Measurements from ENCODE around the gene CCNC.
"Not testable (repeated sequence)": the region's sequence is repeated elsewhere in the genome, so short reads cannot be mapped to it uniquely, and the experiment has no call there.

The CCNC gene

GRCh38 chr6:99602520-99603420 is 34.3 kb upstream of the CCNC start:
- no peak for DNase-seq

- DNase-seq = not testable (repeated sequence)
These were observed 26.2 kb upstream of the CCNC start for GRCh38 chr6:99594696-99595095.

DNA sequence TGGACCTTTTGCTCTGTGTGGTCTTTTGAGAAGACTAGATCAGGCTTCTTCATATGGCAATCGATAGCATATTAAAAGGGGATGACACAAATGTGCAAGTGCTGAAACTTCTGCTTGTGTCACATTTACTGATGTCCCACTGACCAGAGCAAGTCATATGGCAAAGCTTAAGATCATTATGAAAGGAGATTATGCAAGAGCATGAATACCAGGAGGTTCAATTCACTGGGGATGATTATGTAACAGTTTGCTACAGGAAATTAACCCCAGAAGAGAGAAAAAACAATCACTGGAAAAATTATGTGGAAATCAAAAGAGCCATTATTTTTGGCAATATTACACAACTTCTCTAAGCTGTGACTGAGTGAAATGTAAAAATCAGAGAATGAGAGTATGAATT is 24.4 kb upstream of the CCNC start:
- DNase-seq = no peak

- DNase-seq = no peak
These were observed 23.4 kb upstream of the CCNC start for GRCh38 chr6:99591673-99592364.

GRCh38 chr6:99590728-99591672 is 22.5 kb upstream of the CCNC start:
- DNase-seq = no peak

DNA sequence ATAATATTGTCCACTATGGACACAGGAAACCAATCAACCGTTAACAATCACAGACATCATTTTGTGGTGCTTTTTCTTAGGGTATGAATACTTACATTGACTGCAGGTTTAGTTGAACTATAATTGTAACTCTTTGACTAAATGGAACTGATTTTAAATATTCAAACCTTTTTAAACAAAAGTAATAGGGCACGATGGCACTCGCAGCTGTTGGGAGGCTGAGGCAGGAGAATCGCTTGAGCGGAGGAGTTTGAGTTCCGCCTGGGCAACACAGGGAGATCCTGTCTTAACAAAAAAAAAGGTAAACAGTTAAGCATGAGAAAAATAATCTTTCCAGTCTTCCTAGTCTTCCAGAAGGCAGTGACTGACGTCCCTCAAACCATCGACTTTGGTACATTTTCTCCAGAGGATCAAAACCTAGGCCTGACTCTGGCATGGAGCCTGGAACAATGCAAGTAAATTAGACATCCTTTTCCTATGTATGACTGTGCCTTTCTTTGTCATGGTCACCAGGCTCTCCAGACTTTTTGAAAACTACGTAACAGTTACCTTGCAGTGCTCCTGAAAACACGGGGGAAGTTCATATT is 21.5 kb upstream of the CCNC start:
- DNase-seq = no peak

DNA sequence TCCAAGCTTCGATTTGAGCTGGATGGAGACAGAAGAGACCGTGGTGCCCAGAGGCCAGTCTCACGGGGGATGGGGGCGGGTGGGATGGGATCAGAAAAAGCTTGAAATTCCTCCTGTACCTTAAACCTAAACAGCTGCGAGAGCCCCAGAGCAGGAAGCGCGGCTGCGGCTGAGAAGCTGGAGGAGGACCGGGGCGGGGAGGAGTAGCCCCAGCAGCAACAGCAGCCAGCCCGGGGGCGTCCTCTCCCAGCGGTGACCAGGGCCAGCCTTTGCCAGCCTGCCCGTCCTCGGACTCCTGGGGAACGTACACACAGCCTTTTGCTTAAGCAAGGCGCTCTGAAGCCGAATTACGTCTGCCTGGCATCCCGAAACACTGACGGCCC is 20.8 kb upstream of the CCNC start:
- no peak for DNase-seq

- peak; percentile 56 for DNase-seq
These were observed 20.3 kb upstream of the CCNC start for GRCh38 chr6:99588618-99589289.

DNA sequence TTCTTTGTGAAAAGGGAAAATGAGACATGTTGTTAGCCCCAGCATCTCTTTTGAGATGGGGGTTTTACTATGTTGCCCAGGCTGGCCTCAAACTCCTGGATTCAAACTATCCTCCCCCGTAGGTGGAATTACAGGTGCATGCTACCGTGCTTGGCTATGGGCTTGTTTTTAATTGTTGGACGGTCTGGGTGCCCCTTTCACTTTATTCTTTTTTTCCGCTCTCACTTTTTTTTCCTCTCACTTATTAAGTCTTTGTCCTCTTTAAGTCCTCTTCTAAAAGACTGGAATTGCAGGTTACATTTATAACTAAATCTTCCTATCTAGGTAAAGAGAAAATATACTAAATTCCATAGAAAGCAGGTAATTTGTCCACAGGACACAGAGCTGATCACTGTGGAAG is 19.3 kb upstream of the CCNC start:
- DNase-seq = no peak

DNA sequence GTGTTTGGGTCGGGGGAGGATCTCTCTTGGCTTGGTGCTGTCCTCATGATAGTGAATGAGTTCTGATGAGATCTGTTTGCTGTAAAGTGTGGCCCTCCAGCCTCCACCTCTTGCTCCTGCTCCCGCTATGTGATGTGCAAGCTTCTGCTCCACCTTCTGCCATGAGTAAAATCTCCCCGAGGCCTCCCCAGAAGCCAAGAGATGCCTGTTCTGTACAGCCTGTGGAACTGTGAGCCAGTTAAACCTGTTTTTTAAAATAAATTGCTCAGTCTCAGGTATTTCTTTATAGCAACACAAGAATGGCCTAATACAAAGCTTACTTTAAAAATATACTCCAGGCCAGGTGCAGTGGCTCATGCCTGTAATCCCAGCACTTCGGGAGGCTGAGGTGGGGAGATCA is 11.3 kb upstream of the CCNC start:
- no peak for DNase-seq

- no peak for DNase-seq
These were observed 7.2 kb upstream of the CCNC start for GRCh38 chr6:99575544-99576227.

GRCh38 chr6:99573980-99574617 is 5.6 kb upstream of the CCNC start:
- DNase-seq = no peak

DNA sequence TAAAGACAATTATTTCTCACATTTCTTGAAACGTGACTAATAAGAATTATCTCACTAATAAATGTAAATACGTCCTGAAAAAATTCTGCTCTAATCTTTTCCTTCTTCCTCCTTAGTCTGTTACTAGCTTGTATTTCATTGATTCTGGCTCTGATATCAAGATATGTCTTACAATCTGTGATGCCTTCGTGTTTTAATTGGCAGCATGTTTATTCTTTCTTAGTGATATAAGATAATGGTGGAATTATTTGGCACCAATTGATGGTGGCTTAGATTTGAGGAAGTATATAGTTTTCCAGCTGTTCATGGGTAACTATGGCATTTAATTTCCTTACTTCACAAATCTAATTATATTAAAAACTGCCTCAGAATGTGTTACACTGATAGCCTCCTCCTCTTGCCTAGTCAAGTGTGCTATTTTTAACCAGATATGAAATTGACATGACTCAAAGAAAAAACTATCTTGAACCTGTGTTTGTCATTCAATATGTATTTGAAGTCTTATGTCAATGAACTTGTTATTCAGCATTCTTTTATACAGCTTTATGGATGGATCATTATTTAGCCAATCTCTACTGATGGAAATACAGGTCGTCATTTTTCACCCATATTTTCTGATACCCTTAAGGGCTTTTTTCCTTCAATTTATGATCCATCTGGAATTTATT is 5.3 kb downstream of the CCNC start:
- DNase-seq = no peak

DNA sequence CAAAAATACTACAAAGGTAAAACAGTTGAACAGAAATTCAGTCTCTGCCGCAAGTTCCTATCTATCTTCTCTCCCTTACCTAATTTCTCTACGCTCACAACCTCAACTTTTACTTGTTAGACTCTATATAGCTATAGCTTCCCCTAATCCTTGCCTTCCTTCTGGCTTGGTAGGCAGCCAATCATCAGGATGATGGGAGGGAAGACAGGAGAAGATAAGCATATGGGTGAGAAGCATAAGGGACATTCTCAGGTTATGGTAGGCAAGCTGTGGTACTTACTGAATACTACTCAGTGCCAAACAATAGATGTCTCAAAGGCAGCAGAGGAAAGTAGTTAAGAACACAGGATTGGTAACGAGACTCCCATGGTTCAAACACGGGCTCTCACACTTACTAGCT is 7.8 kb downstream of the CCNC start:
- DNase-seq = no peak

DNA sequence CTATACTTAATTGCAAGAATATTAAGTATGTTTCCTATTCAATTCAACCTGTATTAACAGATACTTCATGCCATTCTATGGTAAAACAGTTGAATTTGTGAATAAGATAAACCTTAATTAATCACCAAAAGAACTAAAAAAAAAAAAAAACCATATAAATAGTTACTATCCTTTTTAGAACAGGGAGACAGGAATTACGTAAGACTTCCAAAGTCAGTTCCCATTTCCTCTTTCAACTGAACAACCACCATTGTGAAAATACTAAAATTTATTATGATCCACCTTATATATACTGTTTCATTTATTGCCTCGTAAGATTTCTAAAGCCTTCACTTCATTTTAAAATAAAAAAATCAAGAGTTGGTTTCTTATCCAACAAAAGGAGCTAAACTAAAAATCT is 9.4 kb downstream of the CCNC start:
- DNase-seq = no peak

- DNase-seq = no peak
These were observed 14.6 kb downstream of the CCNC start for GRCh38 chr6:99553888-99554287.

DNA sequence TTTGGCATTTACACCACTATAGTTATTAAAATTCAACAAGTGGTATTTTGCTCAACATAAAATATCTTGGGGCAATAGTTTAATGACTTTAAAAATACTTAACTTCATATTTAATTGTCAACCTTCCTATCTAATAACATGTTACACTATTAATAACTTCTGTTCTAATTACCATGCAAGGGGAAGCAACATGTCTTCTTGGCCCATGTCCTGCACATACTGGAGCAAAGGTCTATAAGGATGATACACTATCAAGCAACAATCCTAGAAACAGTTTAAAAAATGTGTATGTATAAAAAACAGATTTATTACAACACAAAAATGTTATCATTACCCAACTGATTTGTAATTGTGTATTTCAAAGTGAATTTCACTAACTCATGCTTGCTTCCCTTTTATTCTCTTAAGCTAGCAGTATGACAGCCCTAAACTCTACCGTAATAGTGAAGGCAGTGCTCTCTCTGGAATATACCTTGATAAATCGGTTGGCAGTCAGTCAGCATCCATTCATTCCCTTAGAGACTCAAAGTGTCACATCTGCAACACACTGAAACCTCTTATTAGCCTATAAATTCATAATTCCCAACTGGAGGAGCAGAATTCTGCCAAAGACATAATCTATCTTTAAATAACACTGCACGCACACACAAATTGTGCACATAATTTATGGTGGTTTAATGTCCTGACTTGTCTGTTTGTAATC is 18.3 kb downstream of the CCNC start:
- DNase-seq = no peak

DNA sequence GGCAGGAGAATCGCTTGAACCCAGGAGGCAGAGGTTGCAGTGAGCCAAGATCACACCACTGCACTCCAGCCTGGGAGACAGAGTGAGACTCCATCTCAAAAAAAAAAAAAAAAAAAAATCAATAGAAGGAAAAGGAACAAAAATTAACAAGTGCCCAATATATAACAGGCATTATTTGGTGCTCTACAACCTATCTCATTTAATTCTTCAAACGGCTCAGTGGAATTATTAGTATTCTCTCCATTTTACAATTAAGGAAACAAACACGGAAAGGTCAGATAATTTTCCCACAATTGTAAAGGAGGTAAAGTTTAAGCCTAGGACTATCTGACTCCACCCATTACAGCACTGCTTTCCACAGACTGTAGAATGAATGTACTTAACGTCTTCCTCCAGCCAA is 19.8 kb downstream of the CCNC start:
- DNase-seq = no peak

DNA sequence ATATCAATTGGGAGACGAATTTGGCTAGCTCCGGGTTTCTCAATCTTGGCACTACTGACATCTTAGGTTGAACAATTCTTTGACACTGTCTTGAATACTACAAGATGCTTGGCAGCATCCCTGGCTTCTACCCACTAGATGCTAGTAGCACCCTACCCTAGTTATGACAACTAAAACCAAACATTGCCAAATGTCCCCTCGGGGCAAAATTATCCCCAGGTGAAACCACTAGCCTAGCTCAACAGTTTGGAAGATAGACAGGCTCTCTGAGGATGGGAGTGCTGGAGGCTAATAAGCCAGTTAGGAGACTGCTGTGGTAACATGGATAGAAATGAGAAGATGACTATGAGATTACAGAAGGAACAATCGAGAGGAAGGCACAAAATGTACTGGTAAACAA is 20.9 kb downstream of the CCNC start:
- no peak for DNase-seq

GRCh38 chr6:99545442-99545841 is 23.0 kb downstream of the CCNC start:
- DNase-seq = no peak
